ENCODE results near the gene GPRIN1. TPM values are rescaled to one million over a fixed set of nuclear protein-coding genes. Genes with fewer than 3 reads are reported as not detected.

GPRIN1 gene
- total RNA-seq, 1 experiment from 2014 or later = 8.5 TPM

DNA sequence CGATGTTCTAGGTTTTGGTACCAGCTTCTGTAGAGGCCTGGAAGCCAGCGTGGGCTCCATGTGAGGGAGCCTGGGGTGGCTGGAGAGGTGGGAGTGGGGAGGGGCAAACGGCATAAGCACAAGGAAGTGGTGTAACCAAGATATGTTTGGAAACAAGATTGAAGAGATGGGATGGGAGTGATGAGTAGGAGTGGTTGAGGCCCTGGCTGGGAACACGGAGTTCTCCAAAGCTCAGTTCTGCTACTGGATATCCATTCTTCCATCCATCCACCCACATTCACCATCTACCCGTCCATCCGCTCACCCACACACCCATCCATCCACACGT is 49.5 kb upstream of the GPRIN1 start:
- ATAC-seq = no peak
- ChIA-PET POLR2A (no interaction called here), CTCF (interaction anchor here (1.9 to 6.2 kb wide), 7 partner anchors 10 to 204 kb away, joined by 6 to 233 read pairs (median 55); partner anchors contain the start of gene TSPAN17)
- no peak for DNase-seq (ENCODE audit: low spot score)
- Mint-ChIP-seq H3K27me3 (ENCODE audit: low read depth) (no peaks in the 10 kb centered on the region), H3K4me3 (no peak overlapping the region), H3K4me1 (peaks cover 10% of the 10 kb centered on the region), H3K36me3 (no peaks in the 10 kb centered on the region), H3K27ac (no peak overlapping the region), H3K9me3 (no peaks in the 10 kb centered on the region)
- TF ChIP-seq ZNF121 (CRISPR knock-in tag; IDR thresholded peaks at IDR 0.05) (no peak), GRHL2 (CRISPR knock-in tag; IDR thresholded peaks at IDR 0.05; ENCODE audit: insufficient replicate concordance, severe bottlenecking) (no peak)

DNA sequence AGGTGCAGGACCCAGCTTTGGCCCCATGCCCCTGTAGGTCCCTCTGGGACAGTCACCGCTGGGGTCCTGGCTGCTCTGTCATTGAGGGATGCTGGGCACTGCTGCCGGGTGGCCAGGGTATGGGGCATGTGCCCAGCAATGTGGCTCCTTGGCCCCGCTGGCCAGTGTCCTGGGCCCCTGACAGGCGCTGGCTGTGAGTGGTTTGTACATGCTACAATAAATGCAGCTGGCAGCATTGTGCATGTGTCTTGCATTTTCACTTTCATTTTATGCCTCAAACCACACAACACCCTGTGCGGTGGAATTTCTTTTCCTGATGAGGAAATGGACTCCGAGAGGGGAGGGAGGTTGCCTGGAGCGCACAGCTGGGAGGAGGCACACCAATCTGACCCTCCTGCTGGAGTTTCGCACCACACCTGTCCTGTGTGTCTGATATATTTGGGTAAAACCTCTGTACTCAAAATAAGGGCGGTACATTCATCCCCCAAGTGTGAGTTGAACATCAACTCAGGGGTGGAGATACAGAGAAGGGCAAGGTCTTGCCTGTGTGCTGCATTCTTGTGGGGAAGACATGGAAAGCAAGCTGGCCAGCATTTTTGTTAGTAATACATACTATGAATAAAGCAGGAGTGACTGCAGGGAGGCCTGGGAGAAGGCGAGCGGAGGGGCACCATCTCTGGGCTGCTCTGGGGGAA is 49.0 kb upstream of the GPRIN1 start:
- no peak for DNase-seq (ENCODE audit: low spot score)
- Mint-ChIP-seq H3K27ac (peak overlapping the region; percentile 26; the same call in 1 of the 2 replicates), H3K27me3 (ENCODE audit: low read depth) (no peaks in the 10 kb centered on the region), H3K9me3 (no peaks in the 10 kb centered on the region), H3K4me3 (no peak overlapping the region), H3K36me3 (no peaks in the 10 kb centered on the region), H3K4me1 (peaks cover 5% of the 10 kb centered on the region)
- CTCF ChIA-PET = interaction anchor here (0.9 to 6.2 kb wide), 19 partner anchors 9 to 453 kb away, joined by 3 to 233 read pairs (median 6); partner anchors contain the start of genes CDHR2, EIF4E1B, HK3 and SNCB
- no peak for ATAC-seq
- TF ChIP-seq SOX15 (CRISPR knock-in tag; IDR thresholded peaks at IDR 0.05) = no peak
- TF ChIP-seq, protein P1, sequence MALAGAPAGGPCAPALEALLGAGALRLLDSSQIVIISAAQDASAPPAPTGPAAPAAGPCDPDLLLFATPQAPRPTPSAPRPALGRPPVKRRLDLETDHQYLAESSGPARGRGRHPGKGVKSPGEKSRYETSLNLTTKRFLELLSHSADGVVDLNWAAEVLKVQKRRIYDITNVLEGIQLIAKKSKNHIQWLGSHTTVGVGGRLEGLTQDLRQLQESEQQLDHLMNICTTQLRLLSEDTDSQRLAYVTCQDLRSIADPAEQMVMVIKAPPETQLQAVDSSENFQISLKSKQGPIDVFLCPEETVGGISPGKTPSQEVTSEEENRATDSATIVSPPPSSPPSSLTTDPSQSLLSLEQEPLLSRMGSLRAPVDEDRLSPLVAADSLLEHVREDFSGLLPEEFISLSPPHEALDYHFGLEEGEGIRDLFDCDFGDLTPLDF (CRISPR knock-in tag; IDR thresholded peaks at IDR 0.05) = no peak
- POLR2A ChIA-PET = interaction anchor here (1.4 kb wide), 1 partner anchor 12 kb away, joined by 3 read pairs; the partner anchor contains the start of gene TSPAN17

DNA sequence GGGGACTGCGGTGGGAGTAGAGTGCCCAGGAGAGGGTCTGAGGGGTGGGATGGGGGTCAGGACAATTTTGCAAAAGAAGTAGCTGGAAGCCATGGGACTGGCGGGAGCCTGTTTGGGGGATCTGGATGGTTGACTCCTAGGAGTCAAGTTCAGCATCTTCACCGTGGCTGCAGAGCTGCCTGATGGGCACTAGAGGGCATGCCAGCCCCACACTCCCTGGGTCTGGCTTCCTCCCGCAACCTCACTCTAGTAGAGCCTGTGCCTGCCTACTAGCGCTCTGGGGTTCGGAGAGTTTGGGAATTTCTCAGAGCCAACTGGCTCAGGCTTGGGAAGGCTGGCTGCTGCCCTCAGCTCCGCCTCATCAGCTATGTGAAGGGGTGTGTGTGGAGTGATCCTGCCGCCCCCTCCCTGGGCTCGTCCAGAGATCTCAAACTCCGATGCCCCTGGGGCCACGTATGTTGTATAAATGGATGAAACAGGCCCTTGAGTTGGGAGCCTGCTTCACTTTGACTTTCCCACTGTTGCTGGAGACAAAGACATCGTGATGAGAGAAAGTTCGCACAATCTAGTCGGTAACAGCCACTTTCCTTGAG is 48.1 kb upstream of the GPRIN1 start:
- ChIA-PET POLR2A (interaction anchor here (1.4 kb wide), 2 partner anchors 10 to 11 kb away, joined by 3 read pairs; partner anchors contain the start of gene TSPAN17), CTCF (interaction anchor here (0.5 to 6.2 kb wide), 33 partner anchors 8 to 1593 kb away, joined by 3 to 233 read pairs (median 4); partner anchors contain the start of genes CDHR2, EIF4E1B, HK3 and SNCB)
- TF ChIP-seq FOXP1 (CRISPR knock-in tag; IDR thresholded peaks at IDR 0.05; ENCODE audit: borderline replicate concordance) = peak; percentile 43; the same call in 1 of the 2 replicates
- TF ChIP-seq SP1 (CRISPR knock-in tag; conservative IDR thresholded peaks at IDR 0.05) = 0 out of 2 replicates have a peak, but pooled peaks have one; percentile 23
- TF ChIP-seq GRHL2 (CRISPR knock-in tag; IDR thresholded peaks at IDR 0.05; ENCODE audit: insufficient replicate concordance, severe bottlenecking) = no peak
- no peak for TF ChIP-seq TCF7 (CRISPR knock-in tag; IDR thresholded peaks at IDR 0.05; ENCODE audit: low read depth)
- no peak for TF ChIP-seq ZNF423 (CRISPR knock-in tag; IDR thresholded peaks at IDR 0.05)
- TF ChIP-seq, protein P2, sequence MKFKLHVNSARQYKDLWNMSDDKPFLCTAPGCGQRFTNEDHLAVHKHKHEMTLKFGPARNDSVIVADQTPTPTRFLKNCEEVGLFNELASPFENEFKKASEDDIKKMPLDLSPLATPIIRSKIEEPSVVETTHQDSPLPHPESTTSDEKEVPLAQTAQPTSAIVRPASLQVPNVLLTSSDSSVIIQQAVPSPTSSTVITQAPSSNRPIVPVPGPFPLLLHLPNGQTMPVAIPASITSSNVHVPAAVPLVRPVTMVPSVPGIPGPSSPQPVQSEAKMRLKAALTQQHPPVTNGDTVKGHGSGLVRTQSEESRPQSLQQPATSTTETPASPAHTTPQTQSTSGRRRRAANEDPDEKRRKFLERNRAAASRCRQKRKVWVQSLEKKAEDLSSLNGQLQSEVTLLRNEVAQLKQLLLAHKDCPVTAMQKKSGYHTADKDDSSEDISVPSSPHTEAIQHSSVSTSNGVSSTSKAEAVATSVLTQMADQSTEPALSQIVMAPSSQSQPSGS (CRISPR knock-in tag; IDR thresholded peaks at IDR 0.05; ENCODE audit: borderline replicate concordance, low read depth) = no peak
- TF ChIP-seq, protein P3, sequence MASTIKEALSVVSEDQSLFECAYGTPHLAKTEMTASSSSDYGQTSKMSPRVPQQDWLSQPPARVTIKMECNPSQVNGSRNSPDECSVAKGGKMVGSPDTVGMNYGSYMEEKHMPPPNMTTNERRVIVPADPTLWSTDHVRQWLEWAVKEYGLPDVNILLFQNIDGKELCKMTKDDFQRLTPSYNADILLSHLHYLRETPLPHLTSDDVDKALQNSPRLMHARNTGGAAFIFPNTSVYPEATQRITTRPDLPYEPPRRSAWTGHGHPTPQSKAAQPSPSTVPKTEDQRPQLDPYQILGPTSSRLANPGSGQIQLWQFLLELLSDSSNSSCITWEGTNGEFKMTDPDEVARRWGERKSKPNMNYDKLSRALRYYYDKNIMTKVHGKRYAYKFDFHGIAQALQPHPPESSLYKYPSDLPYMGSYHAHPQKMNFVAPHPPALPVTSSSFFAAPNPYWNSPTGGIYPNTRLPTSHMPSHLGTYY (CRISPR knock-in tag; IDR thresholded peaks at IDR 0.05) = no peak
- TF ChIP-seq ELF4 (CRISPR knock-in tag; IDR thresholded peaks at IDR 0.05; ENCODE audit: low read depth) = no peak
- no peak for TF ChIP-seq GABPB1 (CRISPR knock-in tag; IDR thresholded peaks at IDR 0.05)
- TF ChIP-seq CREM (CRISPR knock-in tag; IDR thresholded peaks at IDR 0.05) = no peak
- TF ChIP-seq, protein P4, sequence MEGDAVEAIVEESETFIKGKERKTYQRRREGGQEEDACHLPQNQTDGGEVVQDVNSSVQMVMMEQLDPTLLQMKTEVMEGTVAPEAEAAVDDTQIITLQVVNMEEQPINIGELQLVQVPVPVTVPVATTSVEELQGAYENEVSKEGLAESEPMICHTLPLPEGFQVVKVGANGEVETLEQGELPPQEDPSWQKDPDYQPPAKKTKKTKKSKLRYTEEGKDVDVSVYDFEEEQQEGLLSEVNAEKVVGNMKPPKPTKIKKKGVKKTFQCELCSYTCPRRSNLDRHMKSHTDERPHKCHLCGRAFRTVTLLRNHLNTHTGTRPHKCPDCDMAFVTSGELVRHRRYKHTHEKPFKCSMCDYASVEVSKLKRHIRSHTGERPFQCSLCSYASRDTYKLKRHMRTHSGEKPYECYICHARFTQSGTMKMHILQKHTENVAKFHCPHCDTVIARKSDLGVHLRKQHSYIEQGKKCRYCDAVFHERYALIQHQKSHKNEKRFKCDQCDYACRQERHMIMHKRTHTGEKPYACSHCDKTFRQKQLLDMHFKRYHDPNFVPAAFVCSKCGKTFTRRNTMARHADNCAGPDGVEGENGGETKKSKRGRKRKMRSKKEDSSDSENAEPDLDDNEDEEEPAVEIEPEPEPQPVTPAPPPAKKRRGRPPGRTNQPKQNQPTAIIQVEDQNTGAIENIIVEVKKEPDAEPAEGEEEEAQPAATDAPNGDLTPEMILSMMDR (IDR thresholded peaks at IDR 0.05) = peak; percentile 75
- peak; percentile 76; the same call in 1 of the 2 replicates for TF ChIP-seq ZNF121 (CRISPR knock-in tag; IDR thresholded peaks at IDR 0.05)
- Mint-ChIP-seq H3K36me3 (no peaks in the 10 kb centered on the region), H3K27ac (peak overlapping the region; percentile 30; the same call in 1 of the 2 replicates), H3K9me3 (no peaks in the 10 kb centered on the region), H3K27me3 (ENCODE audit: low read depth) (no peaks in the 10 kb centered on the region), H3K4me3 (no peak overlapping the region), H3K4me1 (peaks cover 3% of the 10 kb centered on the region; the same call in 1 of the 2 replicates)
- DNase-seq (ENCODE audit: low spot score) (peak; percentile 81), ATAC-seq (peak; percentile 83)

Data from WTC11 (cell line).